WTC11 (cell line): ENCODE measurements around the gene TSPAN17. TPM values are rescaled to one million over a fixed set of nuclear protein-coding genes. Genes with fewer than 3 reads are reported as not detected.

Source experiments
- AFF4 ChIP-seq: sonication (generic); formaldehyde crosslinking; IDR thresholded peaks from 2 replicates; pipeline ENCODE4 v1.8.1; 2023; ENCODE audit warnings: mild to moderate bottlenecking, missing genetic modification reagents, borderline replicate concordance
- ATF1 ChIP-seq: sonication (generic); formaldehyde crosslinking; IDR thresholded peaks from 2 replicates; pipeline ENCODE4 v1.8.1; 2023; ENCODE audit warnings: mild to moderate bottlenecking, moderate library complexity, missing genetic modification reagents
- CREB1 ChIP-seq: sonication (generic); formaldehyde crosslinking; IDR thresholded peaks from 2 replicates; pipeline ENCODE4 v1.8.0; 2023; ENCODE audit warnings: mild to moderate bottlenecking, missing genetic modification reagents
- FOXJ3 ChIP-seq: sonication (generic); formaldehyde crosslinking; IDR thresholded peaks from 2 replicates; pipeline ENCODE4 v1.9.0; 2021; ENCODE audit warnings: missing genetic modification reagents, mild to moderate bottlenecking, borderline replicate concordance
- JAZF1 ChIP-seq: fragments of 250-450 bp; sonication (Bioruptor Pico); IDR thresholded peaks from 2 replicates; pipeline ENCODE4 v1.9.0; 2021; ENCODE audit warnings: moderate library complexity, mild to moderate bottlenecking, inconsistent platforms
- MXD4 ChIP-seq: fragments of 250-450 bp; sonication (Bioruptor Pico); IDR thresholded peaks from 2 replicates; pipeline ENCODE4 v1.8.0; 2021; ENCODE audit warnings: mild to moderate bottlenecking, moderate library complexity, borderline replicate concordance
- OVOL2 ChIP-seq: fragments of 250-450 bp; sonication (Bioruptor Pico); IDR thresholded peaks from 2 replicates; pipeline ENCODE4 v1.9.0; 2021; ENCODE audit warnings: mild to moderate bottlenecking, borderline replicate concordance
- PRDM15 ChIP-seq: sonication (generic); formaldehyde crosslinking; IDR thresholded peaks from 2 replicates; pipeline ENCODE4 v1.8.0; 2022; ENCODE audit warnings: missing genetic modification reagents
- RORB ChIP-seq: fragments of 250-450 bp; sonication (Bioruptor Pico); IDR thresholded peaks from 2 replicates; pipeline ENCODE4 v1.9.0; 2021; ENCODE audit warnings: mild to moderate bottlenecking
- TCF7 ChIP-seq: sonication (generic); formaldehyde crosslinking; IDR thresholded peaks from 2 replicates; pipeline ENCODE4 v1.8.0; 2022; ENCODE audit warnings: mild to moderate bottlenecking, low read depth, missing genetic modification reagents, moderate library complexity
- ZNF219 ChIP-seq: sonication (generic); formaldehyde crosslinking; IDR thresholded peaks from 2 replicates; pipeline ENCODE4 v1.8.0; 2023; ENCODE audit warnings: missing genetic modification reagents, mild to moderate bottlenecking, borderline replicate concordance
- ZNF281 ChIP-seq: sonication (generic); formaldehyde crosslinking; IDR thresholded peaks from 2 replicates; pipeline ENCODE4 v1.8.0; 2023; ENCODE audit warnings: mild to moderate bottlenecking, missing genetic modification reagents
- ZNF416 ChIP-seq: fragments of 250-450 bp; sonication (Bioruptor Pico); IDR thresholded peaks from 2 replicates; pipeline ENCODE4 v1.9.0; 2021; ENCODE audit warnings: mild to moderate bottlenecking, inconsistent platforms
- total RNA-seq: library from RNA; stranded (reverse); gene quantifications from 3 replicates; pipeline ENCODE4 v1.2.3, GENCODE V29; 2021
- TF ChIP-seq, protein P1 (sequence below): sonication (generic); formaldehyde crosslinking; IDR thresholded peaks from 2 replicates; pipeline ENCODE4 v1.8.0; 2023; ENCODE audit warnings: missing genetic modification reagents, mild to moderate bottlenecking, borderline replicate concordance
- TF ChIP-seq, protein P2 (sequence below): fragments of 250-450 bp; sonication (Bioruptor Pico); IDR thresholded peaks from 2 replicates; pipeline ENCODE4 v1.9.0; 2021; ENCODE audit warnings: mild to moderate bottlenecking
- TF ChIP-seq, protein P3 (sequence below): sonication (generic); formaldehyde crosslinking; IDR thresholded peaks from 2 replicates; pipeline ENCODE4 v1.8.1; 2022; ENCODE audit warnings: missing genetic modification reagents, borderline replicate concordance
- TF ChIP-seq, protein P4 (sequence below): fragments of 250-450 bp; sonication (Bioruptor Pico); IDR thresholded peaks from 2 replicates; pipeline ENCODE4 v1.9.0; 2021; ENCODE audit warnings: mild to moderate bottlenecking

TSPAN17 gene
- total RNA-seq, 1 experiment from 2014 or later, result 47.8 TPM

- TF ChIP-seq AFF4, result no peak
- TF ChIP-seq OVOL2, result no peak
- no peak for TF ChIP-seq TCF7 (CRISPR knock-in tag)
- no peak for TF ChIP-seq ATF1 (CRISPR knock-in tag)
- TF ChIP-seq MXD4, result no peak
- TF ChIP-seq, protein P1, sequence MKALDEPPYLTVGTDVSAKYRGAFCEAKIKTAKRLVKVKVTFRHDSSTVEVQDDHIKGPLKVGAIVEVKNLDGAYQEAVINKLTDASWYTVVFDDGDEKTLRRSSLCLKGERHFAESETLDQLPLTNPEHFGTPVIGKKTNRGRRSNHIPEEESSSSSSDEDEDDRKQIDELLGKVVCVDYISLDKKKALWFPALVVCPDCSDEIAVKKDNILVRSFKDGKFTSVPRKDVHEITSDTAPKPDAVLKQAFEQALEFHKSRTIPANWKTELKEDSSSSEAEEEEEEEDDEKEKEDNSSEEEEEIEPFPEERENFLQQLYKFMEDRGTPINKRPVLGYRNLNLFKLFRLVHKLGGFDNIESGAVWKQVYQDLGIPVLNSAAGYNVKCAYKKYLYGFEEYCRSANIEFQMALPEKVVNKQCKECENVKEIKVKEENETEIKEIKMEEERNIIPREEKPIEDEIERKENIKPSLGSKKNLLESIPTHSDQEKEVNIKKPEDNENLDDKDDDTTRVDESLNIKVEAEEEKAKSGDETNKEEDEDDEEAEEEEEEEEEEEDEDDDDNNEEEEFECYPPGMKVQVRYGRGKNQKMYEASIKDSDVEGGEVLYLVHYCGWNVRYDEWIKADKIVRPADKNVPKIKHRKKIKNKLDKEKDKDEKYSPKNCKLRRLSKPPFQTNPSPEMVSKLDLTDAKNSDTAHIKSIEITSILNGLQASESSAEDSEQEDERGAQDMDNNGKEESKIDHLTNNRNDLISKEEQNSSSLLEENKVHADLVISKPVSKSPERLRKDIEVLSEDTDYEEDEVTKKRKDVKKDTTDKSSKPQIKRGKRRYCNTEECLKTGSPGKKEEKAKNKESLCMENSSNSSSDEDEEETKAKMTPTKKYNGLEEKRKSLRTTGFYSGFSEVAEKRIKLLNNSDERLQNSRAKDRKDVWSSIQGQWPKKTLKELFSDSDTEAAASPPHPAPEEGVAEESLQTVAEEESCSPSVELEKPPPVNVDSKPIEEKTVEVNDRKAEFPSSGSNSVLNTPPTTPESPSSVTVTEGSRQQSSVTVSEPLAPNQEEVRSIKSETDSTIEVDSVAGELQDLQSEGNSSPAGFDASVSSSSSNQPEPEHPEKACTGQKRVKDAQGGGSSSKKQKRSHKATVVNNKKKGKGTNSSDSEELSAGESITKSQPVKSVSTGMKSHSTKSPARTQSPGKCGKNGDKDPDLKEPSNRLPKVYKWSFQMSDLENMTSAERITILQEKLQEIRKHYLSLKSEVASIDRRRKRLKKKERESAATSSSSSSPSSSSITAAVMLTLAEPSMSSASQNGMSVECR (CRISPR knock-in tag), result no peak
- TF ChIP-seq, protein P2, sequence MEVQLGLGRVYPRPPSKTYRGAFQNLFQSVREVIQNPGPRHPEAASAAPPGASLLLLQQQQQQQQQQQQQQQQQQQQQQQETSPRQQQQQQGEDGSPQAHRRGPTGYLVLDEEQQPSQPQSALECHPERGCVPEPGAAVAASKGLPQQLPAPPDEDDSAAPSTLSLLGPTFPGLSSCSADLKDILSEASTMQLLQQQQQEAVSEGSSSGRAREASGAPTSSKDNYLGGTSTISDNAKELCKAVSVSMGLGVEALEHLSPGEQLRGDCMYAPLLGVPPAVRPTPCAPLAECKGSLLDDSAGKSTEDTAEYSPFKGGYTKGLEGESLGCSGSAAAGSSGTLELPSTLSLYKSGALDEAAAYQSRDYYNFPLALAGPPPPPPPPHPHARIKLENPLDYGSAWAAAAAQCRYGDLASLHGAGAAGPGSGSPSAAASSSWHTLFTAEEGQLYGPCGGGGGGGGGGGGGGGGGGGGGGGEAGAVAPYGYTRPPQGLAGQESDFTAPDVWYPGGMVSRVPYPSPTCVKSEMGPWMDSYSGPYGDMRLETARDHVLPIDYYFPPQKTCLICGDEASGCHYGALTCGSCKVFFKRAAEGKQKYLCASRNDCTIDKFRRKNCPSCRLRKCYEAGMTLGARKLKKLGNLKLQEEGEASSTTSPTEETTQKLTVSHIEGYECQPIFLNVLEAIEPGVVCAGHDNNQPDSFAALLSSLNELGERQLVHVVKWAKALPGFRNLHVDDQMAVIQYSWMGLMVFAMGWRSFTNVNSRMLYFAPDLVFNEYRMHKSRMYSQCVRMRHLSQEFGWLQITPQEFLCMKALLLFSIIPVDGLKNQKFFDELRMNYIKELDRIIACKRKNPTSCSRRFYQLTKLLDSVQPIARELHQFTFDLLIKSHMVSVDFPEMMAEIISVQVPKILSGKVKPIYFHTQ (CRISPR knock-in tag), result no peak
- TF ChIP-seq JAZF1 (CRISPR knock-in tag), result no peak
- TF ChIP-seq FOXJ3, result no peak
- TF ChIP-seq CREB1 (CRISPR knock-in tag), result no peak
- TF ChIP-seq, protein P3, sequence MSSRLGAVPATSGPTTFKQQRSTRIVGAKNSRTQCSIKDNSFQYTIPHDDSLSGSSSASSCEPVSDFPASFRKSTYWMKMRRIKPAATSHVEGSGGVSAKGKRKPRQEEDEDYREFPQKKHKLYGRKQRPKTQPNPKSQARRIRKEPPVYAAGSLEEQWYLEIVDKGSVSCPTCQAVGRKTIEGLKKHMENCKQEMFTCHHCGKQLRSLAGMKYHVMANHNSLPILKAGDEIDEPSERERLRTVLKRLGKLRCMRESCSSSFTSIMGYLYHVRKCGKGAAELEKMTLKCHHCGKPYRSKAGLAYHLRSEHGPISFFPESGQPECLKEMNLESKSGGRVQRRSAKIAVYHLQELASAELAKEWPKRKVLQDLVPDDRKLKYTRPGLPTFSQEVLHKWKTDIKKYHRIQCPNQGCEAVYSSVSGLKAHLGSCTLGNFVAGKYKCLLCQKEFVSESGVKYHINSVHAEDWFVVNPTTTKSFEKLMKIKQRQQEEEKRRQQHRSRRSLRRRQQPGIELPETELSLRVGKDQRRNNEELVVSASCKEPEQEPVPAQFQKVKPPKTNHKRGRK, result no peak
- TF ChIP-seq ZNF219 (CRISPR knock-in tag), result no peak
- TF ChIP-seq, protein P4, sequence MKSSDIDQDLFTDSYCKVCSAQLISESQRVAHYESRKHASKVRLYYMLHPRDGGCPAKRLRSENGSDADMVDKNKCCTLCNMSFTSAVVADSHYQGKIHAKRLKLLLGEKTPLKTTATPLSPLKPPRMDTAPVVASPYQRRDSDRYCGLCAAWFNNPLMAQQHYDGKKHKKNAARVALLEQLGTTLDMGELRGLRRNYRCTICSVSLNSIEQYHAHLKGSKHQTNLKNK, result no peak
- 0 out of 2 replicates have a peak, but pooled peaks have one; percentile 7 for TF ChIP-seq PRDM15
- TF ChIP-seq ZNF416 (CRISPR knock-in tag), result no peak
- TF ChIP-seq ZNF281 (CRISPR knock-in tag), result no peak
- no peak for TF ChIP-seq RORB (CRISPR knock-in tag)
Measured at GRCh38 chr5:176619569-176620332, 27.5 kb upstream of the TSPAN17 start (continued).
